HUES48 (cell line): ENCODE results near the gene THSD4.

Experiments used
- H3K27ac ChIP-seq: one replicate; pipeline ENCODE4 v1.7.0; 2013; ENCODE audit warnings: low read depth, low read length, inconsistent platforms
- H3K27me3 ChIP-seq: 2 replicates; pipeline ENCODE4 v1.6.1; 2013; ENCODE audit warnings: mild to moderate bottlenecking, low read length; ENCODE audit not compliant: control insufficient read depth, insufficient read depth
- H3K36me3 ChIP-seq: 2 replicates; pipeline ENCODE4 v1.6.1; 2013; ENCODE audit warnings: low read length; ENCODE audit not compliant: control insufficient read depth, insufficient read depth
- H3K4me1 ChIP-seq: 2 replicates; pipeline ENCODE4 v1.6.1; 2013; ENCODE audit warnings: mild to moderate bottlenecking, low read length; ENCODE audit not compliant: control insufficient read depth, insufficient read depth
- H3K4me3 ChIP-seq: 2 replicates; pipeline ENCODE4 v1.5.1; 2013; ENCODE audit warnings: mild to moderate bottlenecking, low read depth, low read length
- H3K9ac ChIP-seq: 2 replicates; pipeline ENCODE4 v1.6.1; 2013; ENCODE audit warnings: mild to moderate bottlenecking, low read depth, low read length, moderate library complexity
- H3K9me3 ChIP-seq: 2 replicates; pipeline ENCODE4 v1.6.1; 2013; ENCODE audit warnings: low read length; ENCODE audit not compliant: control insufficient read depth, insufficient read depth

Gene THSD4

DNA sequence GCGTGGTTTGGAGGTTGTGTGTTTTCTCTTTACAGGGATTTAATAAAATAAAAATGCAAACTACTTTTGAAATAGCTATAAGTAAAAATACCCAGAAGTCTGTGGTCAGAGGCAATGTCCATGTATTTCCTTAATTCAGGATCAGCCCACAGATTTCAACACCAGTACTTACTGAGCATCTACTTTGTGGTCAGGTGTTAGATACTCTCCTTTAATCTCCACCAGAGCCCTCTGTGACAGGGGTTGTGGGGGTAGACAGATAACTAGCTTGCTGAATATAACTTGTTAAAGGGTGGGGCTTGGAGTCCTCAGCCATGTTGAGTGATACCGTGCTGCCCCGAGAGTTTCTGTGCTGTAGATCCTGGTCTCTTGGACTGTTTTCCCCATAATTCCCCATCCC, 451.0 kb downstream of the THSD4 start:
- H3K36me3 ChIP-seq = no peaks in the 10 kb centered on the region
- H3K4me3 ChIP-seq = no peak overlapping the region
- H3K27ac ChIP-seq = no peak overlapping the region
- no peak overlapping the region for H3K9ac ChIP-seq
- H3K9me3 ChIP-seq = no peaks in the 10 kb centered on the region
- H3K27me3 ChIP-seq = no peaks in the 10 kb centered on the region
- H3K4me1 ChIP-seq = no peaks in the 10 kb centered on the region

DNA sequence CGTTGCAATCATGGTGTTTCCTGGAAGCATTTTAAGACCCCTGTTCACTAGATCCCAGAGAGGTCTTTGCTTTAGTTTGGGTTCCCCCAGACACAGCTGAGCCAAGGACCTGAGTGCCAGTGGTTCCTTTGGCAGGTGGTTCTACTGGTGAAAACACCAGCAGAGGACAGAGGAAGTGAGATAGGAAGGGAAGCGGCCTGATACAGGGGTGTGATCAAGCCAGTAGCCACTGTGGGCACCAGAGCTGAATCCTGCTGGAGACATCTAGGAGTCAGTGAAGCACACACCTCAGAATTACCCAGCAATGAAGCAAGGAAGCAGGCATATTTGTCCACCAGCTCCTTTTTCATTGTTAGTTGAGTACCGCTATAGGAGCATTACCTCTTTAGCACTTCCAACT, 451.9 kb downstream of the THSD4 start:
- no peak overlapping the region for H3K27ac ChIP-seq
- H3K9ac ChIP-seq = no peak overlapping the region
- no peaks in the 10 kb centered on the region for H3K36me3 ChIP-seq
- H3K4me3 ChIP-seq = no peak overlapping the region
- no peaks in the 10 kb centered on the region for H3K9me3 ChIP-seq
- H3K27me3 ChIP-seq = no peaks in the 10 kb centered on the region
- H3K4me1 ChIP-seq = peaks cover under 1% of the 10 kb centered on the region; the same call in 1 of the 2 replicates

DNA sequence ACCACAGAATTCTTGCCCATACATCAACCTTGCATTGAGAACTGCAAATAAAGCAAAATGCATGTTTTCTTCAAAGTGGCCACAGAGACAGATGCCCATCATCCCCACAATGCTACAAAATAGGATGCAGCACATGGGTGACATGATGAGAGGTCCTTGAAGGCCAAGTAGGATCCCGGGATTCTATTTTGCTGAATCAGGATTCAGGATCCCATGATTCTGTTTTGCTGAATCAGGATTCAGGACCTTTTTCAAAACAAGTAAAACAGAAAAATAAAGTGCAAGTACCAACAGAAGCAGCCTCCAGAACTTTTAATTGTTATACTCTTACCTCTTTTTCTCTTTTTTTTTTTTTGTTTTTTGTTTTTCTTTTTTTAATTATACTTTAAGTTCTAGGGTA, 453.0 kb downstream of the THSD4 start:
- no peaks in the 10 kb centered on the region for H3K36me3 ChIP-seq

DNA sequence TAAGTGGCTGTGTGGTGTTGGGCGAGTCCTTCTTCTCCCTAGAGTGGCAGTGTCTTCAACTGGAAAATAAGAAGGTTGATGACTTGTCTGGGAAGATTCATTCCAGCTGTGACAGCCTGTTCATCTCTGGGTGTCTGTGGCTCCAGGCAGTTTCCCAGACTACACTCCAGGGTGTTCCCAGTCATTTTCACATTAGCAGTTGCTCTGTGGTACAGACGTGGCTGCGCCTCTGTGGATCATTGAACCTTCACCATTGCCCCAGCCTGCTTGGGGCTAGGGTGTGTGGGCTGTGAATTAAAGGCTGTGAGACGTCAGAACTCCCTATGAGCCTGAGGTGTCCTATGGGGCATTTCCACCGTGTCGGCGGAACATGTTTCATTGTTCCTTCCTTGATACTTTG, 455.5 kb downstream of the THSD4 start:
- H3K9ac ChIP-seq = no peak overlapping the region
- H3K9me3 ChIP-seq = no peaks in the 10 kb centered on the region
- H3K4me1 ChIP-seq = peaks cover 4% of the 10 kb centered on the region; the same call in 1 of the 2 replicates
- H3K27me3 ChIP-seq = no peaks in the 10 kb centered on the region
- H3K27ac ChIP-seq = no peak overlapping the region
- H3K36me3 ChIP-seq = no peaks in the 10 kb centered on the region
- H3K4me3 ChIP-seq = no peak overlapping the region

More for the DNA sequence above, 453.0 kb downstream of the THSD4 start:
- H3K9me3 ChIP-seq = no peaks in the 10 kb centered on the region
- H3K4me1 ChIP-seq = peaks cover 4% of the 10 kb centered on the region; the same call in 1 of the 2 replicates
- no peaks in the 10 kb centered on the region for H3K27me3 ChIP-seq
- no peak overlapping the region for H3K4me3 ChIP-seq
- no peak overlapping the region for H3K27ac ChIP-seq
- no peak overlapping the region for H3K9ac ChIP-seq

DNA sequence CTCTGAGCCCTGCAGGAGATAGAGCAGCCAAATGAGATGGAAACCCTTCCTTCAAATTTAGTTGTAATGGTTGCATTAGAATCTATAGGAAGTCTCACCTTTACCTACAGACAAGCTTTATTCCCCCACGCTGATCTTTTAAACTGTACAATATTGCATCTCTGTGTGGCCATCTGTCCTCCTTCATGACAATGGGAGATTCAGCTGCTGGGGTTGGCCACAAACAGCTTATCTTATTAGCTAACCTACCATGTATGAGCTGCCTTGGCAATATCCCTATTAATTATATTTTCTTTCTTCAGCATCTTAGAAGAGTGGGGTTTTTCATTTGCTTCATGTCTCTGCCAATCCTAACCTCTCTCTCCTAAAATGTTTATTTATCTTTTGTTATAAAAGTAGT, 456.4 kb downstream of the THSD4 start:
- no peaks in the 10 kb centered on the region for H3K27me3 ChIP-seq
- H3K27ac ChIP-seq = no peak overlapping the region
- H3K9ac ChIP-seq = no peak overlapping the region
- H3K4me1 ChIP-seq = peaks cover 4% of the 10 kb centered on the region; the same call in 1 of the 2 replicates
- H3K4me3 ChIP-seq = no peak overlapping the region
- no peaks in the 10 kb centered on the region for H3K9me3 ChIP-seq
- H3K36me3 ChIP-seq = no peaks in the 10 kb centered on the region

DNA sequence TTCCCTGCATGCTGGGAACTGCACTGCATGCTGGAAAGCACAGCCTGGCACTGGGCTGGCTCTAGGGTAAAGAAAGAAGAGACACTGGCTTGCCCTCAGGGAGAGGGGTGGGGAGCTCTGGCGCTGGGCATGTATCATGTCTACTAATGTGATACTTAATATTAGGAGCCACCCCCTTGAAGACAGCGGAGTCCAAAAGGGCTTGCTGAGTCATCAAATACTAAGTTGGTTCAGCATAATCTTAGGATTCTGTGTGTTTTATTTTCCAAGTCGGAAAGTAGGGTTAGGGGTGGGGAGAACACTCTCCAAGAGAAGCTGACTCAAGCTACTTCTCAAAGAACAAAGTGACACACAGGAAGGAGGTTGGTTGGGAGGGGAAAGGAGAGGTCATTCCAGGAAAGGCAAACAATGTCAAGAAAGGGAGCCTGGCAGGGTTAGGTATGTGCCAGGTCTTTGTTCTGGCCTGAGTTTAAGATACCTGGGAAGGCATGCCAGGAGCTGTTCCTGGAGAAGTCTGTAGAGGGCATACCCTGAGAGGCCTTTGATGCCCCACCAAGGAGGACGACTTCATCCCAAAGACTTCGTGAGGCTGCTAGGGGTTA, 457.3 kb downstream of the THSD4 start:
- Histone ChIP-seq H3K27ac (no peak overlapping the region), H3K4me3 (no peak overlapping the region), H3K36me3 (no peaks in the 10 kb centered on the region), H3K27me3 (no peaks in the 10 kb centered on the region), H3K9me3 (no peaks in the 10 kb centered on the region), H3K9ac (no peak overlapping the region), H3K4me1 (peaks cover 4% of the 10 kb centered on the region; the same call in 1 of the 2 replicates)

DNA sequence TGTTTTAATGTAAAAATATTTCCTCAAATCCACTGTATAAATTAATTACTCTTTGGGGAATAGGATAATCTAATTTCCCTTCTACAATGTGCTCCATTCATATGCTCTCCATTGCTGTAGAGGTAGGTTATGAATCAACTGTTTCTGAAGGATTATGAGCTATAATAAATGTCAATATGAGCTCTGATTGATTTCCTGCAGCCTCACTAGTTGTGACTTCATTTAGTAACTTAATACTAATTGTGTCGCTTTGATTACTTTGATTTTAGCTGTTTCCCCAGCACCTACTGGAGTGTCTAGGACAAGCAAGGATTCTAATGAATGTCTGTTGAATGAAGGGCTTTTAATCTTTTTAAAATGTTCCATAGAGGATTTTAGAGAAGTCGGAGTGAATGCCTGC, 458.3 kb downstream of the THSD4 start:
- H3K27ac ChIP-seq = no peak overlapping the region
- H3K4me1 ChIP-seq = peaks cover 4% of the 10 kb centered on the region; the same call in 1 of the 2 replicates
- H3K27me3 ChIP-seq = no peaks in the 10 kb centered on the region
- H3K9me3 ChIP-seq = no peaks in the 10 kb centered on the region
- H3K36me3 ChIP-seq = no peaks in the 10 kb centered on the region
- H3K4me3 ChIP-seq = no peak overlapping the region
- H3K9ac ChIP-seq = no peak overlapping the region

DNA sequence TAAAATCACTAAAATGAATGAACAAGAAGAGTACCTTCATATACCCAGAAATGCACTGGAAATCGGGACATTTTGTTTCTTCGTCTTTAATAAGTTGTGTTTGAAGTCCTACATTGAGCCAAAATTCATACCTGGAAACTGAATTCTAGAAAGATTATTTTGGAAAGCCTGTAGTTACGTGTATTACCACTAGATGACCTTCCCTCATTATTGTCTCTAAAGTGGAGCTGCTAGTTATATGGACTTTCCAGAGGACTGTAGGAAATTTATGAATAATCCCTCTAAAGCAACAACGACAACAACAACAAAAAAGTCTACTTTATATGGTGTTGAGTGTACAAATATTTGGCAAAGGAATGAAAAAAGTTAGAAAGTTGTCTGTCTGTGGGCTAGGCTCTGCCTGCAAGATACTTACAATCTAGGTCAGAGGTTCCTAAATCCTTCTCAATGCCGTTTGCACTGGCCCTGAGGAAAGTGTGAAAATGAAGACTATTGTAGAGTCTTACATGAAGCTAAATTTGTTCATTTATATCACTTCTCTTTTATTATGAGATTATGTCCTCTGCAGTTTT, 460.3 kb downstream of the THSD4 start:
- no peak overlapping the region for H3K4me3 ChIP-seq
- no peak overlapping the region for H3K9ac ChIP-seq
- H3K4me1 ChIP-seq = peaks cover 4% of the 10 kb centered on the region; the same call in 1 of the 2 replicates
- H3K27me3 ChIP-seq = no peaks in the 10 kb centered on the region
- no peak overlapping the region for H3K27ac ChIP-seq
- no peaks in the 10 kb centered on the region for H3K9me3 ChIP-seq
- H3K36me3 ChIP-seq = no peaks in the 10 kb centered on the region

DNA sequence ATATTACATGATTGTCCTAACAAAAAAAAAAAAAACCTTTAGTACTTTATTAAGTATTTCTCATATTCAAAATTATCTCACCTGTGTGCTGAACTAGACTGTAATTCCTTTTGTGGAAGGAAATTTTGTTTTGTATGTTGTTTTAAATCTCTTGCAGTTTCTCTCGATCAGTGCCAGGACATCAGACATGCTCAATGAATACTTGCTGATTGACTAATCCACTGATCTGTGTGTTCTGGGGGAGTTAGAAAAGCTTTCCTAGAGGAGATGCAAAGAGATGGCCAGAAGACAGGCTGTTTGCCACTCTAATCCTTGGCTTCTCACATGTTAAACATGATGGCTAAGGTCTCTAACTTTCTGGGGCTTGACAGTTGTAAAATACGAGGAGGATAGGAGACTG, 461.8 kb downstream of the THSD4 start:
- H3K27me3 ChIP-seq = no peaks in the 10 kb centered on the region
- no peak overlapping the region for H3K9ac ChIP-seq
- no peaks in the 10 kb centered on the region for H3K9me3 ChIP-seq
- H3K27ac ChIP-seq = no peak overlapping the region
- H3K4me1 ChIP-seq = peaks cover 4% of the 10 kb centered on the region; the same call in 1 of the 2 replicates
- H3K36me3 ChIP-seq = no peaks in the 10 kb centered on the region
- no peak overlapping the region for H3K4me3 ChIP-seq

DNA sequence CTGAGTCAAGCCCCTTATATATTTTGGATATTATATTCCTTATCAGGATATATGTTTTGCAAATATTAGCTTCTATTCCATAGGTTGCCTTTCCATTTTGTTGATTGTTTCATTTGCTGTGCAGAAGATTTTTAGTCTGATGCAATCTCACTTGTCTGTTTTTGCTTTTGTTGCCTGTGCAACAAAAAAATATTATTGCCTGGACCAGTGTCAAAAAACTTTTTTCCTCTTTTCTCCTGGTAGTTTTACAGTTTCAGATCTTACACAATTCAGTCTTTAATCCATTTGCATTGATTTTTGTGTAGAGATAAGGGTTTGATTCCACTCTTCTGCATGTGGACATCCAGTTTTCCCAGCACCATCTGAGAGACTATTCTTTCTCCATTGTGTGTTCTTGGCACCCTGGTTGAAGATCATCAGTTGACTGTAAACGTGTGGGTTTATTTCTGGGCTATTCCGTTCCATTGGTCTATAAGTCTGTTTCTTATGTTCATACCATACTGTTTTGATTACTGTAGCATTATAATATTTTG, 466.2 kb downstream of the THSD4 start:
- no peaks in the 10 kb centered on the region for H3K27me3 ChIP-seq
- no peaks in the 10 kb centered on the region for H3K36me3 ChIP-seq
- no peaks in the 10 kb centered on the region for H3K4me1 ChIP-seq
- H3K9ac ChIP-seq = no peak overlapping the region
- H3K9me3 ChIP-seq = 0 out of 2 replicates have a peak, but pooled peaks cover 8% of the 10 kb centered on the region
- H3K4me3 ChIP-seq = no peak overlapping the region
- no peak overlapping the region for H3K27ac ChIP-seq

DNA sequence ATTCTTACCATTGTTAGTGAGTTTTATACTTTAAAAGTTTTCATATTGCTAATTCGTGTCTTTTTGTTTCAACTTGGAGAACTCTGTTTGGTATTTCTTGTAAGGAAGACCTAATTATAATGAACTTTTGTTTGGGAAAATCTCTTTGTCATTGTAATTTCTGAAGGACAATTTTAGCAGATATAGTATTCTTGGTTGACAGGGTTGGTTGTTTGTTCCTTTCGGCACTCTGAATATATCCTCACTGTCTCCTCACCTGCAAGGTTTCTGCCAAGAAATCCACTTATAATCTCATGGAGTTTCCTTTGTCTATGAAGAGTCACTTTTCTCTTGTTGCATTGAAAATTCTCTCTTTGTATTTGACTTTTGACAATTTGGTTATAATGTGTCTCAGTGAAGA, 469.9 kb downstream of the THSD4 start:
- Histone ChIP-seq H3K27ac (no peak overlapping the region), H3K27me3 (no peaks in the 10 kb centered on the region), H3K9me3 (0 out of 2 replicates have a peak, but pooled peaks cover 8% of the 10 kb centered on the region), H3K4me1 (no peaks in the 10 kb centered on the region), H3K36me3 (no peaks in the 10 kb centered on the region), H3K9ac (no peak overlapping the region), H3K4me3 (no peak overlapping the region)
